ENCODE measurements around the gene SLC25A47.
"Not testable (repeated sequence)": the region's sequence is repeated elsewhere in the genome, so short reads cannot be mapped to it uniquely, and the experiment has no call there.

SLC25A47 gene

DNA sequence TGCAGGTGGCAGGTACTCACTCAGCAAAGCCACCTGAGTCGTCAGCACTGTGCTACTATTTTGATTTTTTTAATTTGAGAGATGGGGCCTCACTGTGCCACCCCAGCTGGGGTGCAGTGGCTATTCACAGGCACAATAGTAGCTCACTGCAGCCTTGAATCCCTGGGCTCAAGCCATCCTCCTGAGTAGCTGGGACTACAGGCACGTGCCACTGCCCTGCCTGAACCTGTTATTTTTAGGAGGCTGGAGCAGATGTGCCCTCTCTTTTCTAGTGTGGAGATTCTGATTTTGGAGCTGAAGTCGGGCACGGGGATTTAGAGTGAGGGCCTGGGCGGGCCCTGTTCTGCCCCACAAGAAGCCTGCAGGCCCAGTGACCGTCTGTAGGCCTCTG, 17.3 kb downstream of the SLC25A47 start:
- Histone ChIP-seq H3K36me3 (ENCODE audit: control insufficient read depth in 2 of 2, insufficient read depth in 2 of 2, low read length in 2 of 2) (peaks cover 5 to 20% of the 10 kb centered on the region in 2 donors), H3K4me3 (ENCODE audit: low read length in 2 of 2) (no peak overlapping the region), H3K4me1 (ENCODE audit: control insufficient read depth, insufficient read depth, low read length) (peaks cover 13% of the 10 kb centered on the region), H3K27me3 (ENCODE audit: control insufficient read depth in 1 of 2, insufficient read depth in 2 of 2, low read length in 2 of 2) (no peaks in the 10 kb centered on the region), H3K9me3 (ENCODE audit: control insufficient read depth in 2 of 2, low read length in 2 of 2) (no peaks in the 10 kb centered on the region), H3K27ac (ENCODE audit: low read length) (peak overlapping the region; percentile 85), H3K9ac (ENCODE audit: low read length in 2 of 2) (no peak overlapping the region)

GRCh38 chr14:100341301-100342031, 18.3 kb downstream of the SLC25A47 start:
- Histone ChIP-seq H3K4me1 (ENCODE audit: control insufficient read depth, insufficient read depth, low read length) (peaks cover 13% of the 10 kb centered on the region), H3K9me3 (ENCODE audit: control insufficient read depth in 2 of 2, low read length in 2 of 2) (no peaks in the 10 kb centered on the region), H3K36me3 (ENCODE audit: control insufficient read depth in 2 of 2, insufficient read depth in 2 of 2, low read length in 2 of 2) (peaks cover 6 to 21% of the 10 kb centered on the region in 2 donors), H3K4me3 (ENCODE audit: low read length in 2 of 2) (peak overlapping the region in 1 of 2 donors; percentile 40), H3K27me3 (ENCODE audit: control insufficient read depth in 1 of 2, insufficient read depth in 2 of 2, low read length in 2 of 2) (no peaks in the 10 kb centered on the region), H3K9ac (ENCODE audit: low read length in 2 of 2) (peak overlapping the region; percentile 21 to 45), H3K27ac (ENCODE audit: low read length) (peak overlapping the region; percentile 85)

DNA sequence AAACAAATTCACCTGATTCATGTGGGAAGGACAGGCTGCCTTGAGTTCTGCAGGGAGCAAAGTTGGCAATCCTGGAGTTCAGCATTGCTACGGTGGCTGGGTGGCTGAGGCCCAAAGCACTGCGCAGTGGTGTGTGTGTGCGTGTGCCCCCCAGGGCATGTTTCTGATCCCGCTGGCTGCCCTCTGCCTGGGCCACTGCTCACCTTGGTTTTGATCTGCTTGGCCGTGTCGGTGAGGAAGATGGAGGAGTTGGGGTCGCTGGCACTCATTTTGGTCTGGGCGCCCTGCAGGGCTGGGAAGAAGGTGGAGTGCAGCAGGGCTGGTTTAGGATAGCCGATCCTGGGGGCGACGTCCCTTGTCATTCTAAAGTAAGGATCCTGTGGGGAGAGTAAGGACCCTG, 19.1 kb downstream of the SLC25A47 start:
- Histone ChIP-seq H3K4me1 (ENCODE audit: control insufficient read depth, insufficient read depth, low read length) (peaks cover 13% of the 10 kb centered on the region), H3K9ac (ENCODE audit: low read length in 2 of 2) (peak overlapping the region in 1 of 2 donors; percentile 45), H3K9me3 (ENCODE audit: control insufficient read depth in 2 of 2, low read length in 2 of 2) (no peaks in the 10 kb centered on the region), H3K27ac (ENCODE audit: low read length) (peak overlapping the region; percentile 85), H3K27me3 (ENCODE audit: control insufficient read depth in 1 of 2, insufficient read depth in 2 of 2, low read length in 2 of 2) (no peaks in the 10 kb centered on the region), H3K4me3 (ENCODE audit: low read length in 2 of 2) (no peak overlapping the region), H3K36me3 (ENCODE audit: control insufficient read depth in 2 of 2, insufficient read depth in 2 of 2, low read length in 2 of 2) (peaks cover 10 to 22% of the 10 kb centered on the region in 2 donors)

GRCh38 chr14:100342826-100343225, 19.7 kb downstream of the SLC25A47 start:
- not testable (repeated sequence) for H3K27ac ChIP-seq (ENCODE audit: low read length); H3K9ac ChIP-seq (ENCODE audit: low read length in 2 of 2); H3K27me3 ChIP-seq (ENCODE audit: control insufficient read depth in 1 of 2, insufficient read depth in 2 of 2, low read length in 2 of 2); H3K4me3 ChIP-seq (ENCODE audit: low read length in 2 of 2); H3K9me3 ChIP-seq (ENCODE audit: control insufficient read depth in 2 of 2, low read length in 2 of 2)
- H3K36me3 ChIP-seq (ENCODE audit: control insufficient read depth in 2 of 2, insufficient read depth in 2 of 2, low read length in 2 of 2), result peaks cover 8 to 22% of the 10 kb centered on the region in 2 donors
- peaks cover 13% of the 10 kb centered on the region for H3K4me1 ChIP-seq (ENCODE audit: control insufficient read depth, insufficient read depth, low read length)

DNA sequence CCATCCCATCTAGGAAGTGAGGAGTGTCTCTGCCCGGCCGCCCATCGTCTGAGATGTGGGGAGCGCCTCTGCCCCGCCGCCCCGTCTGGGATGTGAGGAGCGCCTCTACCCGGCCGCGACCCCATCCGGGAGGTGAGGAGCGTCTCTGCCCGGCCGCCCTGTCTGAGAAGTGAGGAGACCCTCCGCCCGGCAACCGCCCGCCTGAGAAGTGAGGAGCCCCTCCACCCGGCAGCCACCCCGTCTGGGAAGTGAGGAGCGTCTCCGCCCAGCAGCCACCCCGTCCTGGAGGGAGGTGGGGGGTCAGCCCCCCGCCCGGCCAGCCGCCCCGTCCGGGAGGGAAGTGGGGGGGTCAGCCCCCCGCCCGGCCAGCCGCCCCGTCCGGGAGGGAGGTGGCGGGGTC, 21.5 kb downstream of the SLC25A47 start:
- H3K27ac ChIP-seq (ENCODE audit: low read length); H3K9me3 ChIP-seq (ENCODE audit: control insufficient read depth in 2 of 2, low read length in 2 of 2); H3K9ac ChIP-seq (ENCODE audit: low read length in 2 of 2); H3K27me3 ChIP-seq (ENCODE audit: control insufficient read depth in 1 of 2, insufficient read depth in 2 of 2, low read length in 2 of 2); H3K4me3 ChIP-seq (ENCODE audit: low read length in 2 of 2): not testable (repeated sequence)
- Histone ChIP-seq H3K4me1 (ENCODE audit: control insufficient read depth, insufficient read depth, low read length) (peaks cover 13% of the 10 kb centered on the region), H3K36me3 (ENCODE audit: control insufficient read depth in 2 of 2, insufficient read depth in 2 of 2, low read length in 2 of 2) (peaks cover 8 to 27% of the 10 kb centered on the region in 2 donors)

GRCh38 chr14:100345711-100346110, 22.6 kb downstream of the SLC25A47 start:
- H3K27ac ChIP-seq (ENCODE audit: low read length), result no peak overlapping the region
- H3K9me3 ChIP-seq (ENCODE audit: control insufficient read depth in 2 of 2, low read length in 2 of 2), result no peaks in the 10 kb centered on the region
- H3K27me3 ChIP-seq (ENCODE audit: control insufficient read depth in 1 of 2, insufficient read depth in 2 of 2, low read length in 2 of 2), result no peaks in the 10 kb centered on the region
- H3K4me1 ChIP-seq (ENCODE audit: control insufficient read depth, insufficient read depth, low read length), result peaks cover 8% of the 10 kb centered on the region
- H3K9ac ChIP-seq (ENCODE audit: low read length in 2 of 2), result no peak overlapping the region
- H3K36me3 ChIP-seq (ENCODE audit: control insufficient read depth in 2 of 2, insufficient read depth in 2 of 2, low read length in 2 of 2), result peaks cover 12 to 27% of the 10 kb centered on the region in 2 donors
- no peak overlapping the region for H3K4me3 ChIP-seq (ENCODE audit: low read length in 2 of 2)

DNA sequence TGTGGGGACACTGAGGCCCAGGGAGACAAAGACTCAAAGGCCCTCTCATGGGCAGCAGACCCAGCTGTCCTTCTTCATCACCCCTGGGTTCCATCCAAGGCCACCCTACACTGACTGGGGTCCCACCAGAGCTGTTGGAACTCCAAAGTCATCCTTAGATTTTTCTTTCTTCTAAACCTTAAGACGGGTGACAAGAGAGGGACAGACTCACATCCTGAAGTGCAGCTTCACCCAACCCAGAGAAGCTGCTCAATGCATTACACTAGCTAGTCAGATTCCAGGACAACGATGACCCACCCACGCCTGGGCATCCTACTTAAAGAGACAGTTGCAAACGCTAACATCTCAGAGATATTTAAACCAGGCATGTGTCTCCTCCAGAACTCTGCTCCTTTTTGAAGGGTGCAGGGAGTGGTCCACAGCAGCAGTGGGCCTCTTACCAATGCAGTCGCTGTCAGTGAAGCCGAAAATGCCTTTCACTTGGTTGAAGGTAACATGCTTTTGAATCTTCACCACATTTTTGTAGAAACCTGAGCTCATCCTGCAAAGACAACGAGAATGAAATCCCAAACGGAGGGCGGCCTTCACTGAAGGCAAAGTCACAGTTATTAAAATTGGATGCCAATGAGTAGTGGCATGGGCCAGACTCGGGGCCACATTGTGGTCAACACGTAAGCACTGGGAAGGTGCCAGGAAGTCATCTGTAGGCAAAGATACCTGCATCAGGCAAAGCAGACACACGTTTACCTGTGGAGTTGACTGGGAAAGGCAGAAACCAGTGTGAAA, 23.4 kb downstream of the SLC25A47 start:
- no peaks in the 10 kb centered on the region for H3K27me3 ChIP-seq (ENCODE audit: control insufficient read depth in 1 of 2, insufficient read depth in 2 of 2, low read length in 2 of 2)
- H3K27ac ChIP-seq (ENCODE audit: low read length), result no peak overlapping the region
- H3K36me3 ChIP-seq (ENCODE audit: control insufficient read depth in 2 of 2, insufficient read depth in 2 of 2, low read length in 2 of 2), result peaks cover 14 to 31% of the 10 kb centered on the region in 2 donors

GRCh38 chr14:100348253-100348729, 25.2 kb downstream of the SLC25A47 start:
- no peaks in the 10 kb centered on the region for H3K27me3 ChIP-seq (ENCODE audit: control insufficient read depth in 1 of 2, insufficient read depth in 2 of 2, low read length in 2 of 2)
- H3K9me3 ChIP-seq (ENCODE audit: control insufficient read depth in 2 of 2, low read length in 2 of 2), result no peaks in the 10 kb centered on the region
- H3K4me1 ChIP-seq (ENCODE audit: control insufficient read depth, insufficient read depth, low read length), result no peaks in the 10 kb centered on the region
- H3K4me3 ChIP-seq (ENCODE audit: low read length in 2 of 2), result no peak overlapping the region
- peaks cover 21 to 36% of the 10 kb centered on the region in 2 donors for H3K36me3 ChIP-seq (ENCODE audit: control insufficient read depth in 2 of 2, insufficient read depth in 2 of 2, low read length in 2 of 2)
- no peak overlapping the region for H3K27ac ChIP-seq (ENCODE audit: low read length)
- no peak overlapping the region for H3K9ac ChIP-seq (ENCODE audit: low read length in 2 of 2)

More for the DNA sequence above, 23.4 kb downstream of the SLC25A47 start:
- no peaks in the 10 kb centered on the region for H3K9me3 ChIP-seq (ENCODE audit: control insufficient read depth in 2 of 2, low read length in 2 of 2)
- H3K4me3 ChIP-seq (ENCODE audit: low read length in 2 of 2), result no peak overlapping the region
- peaks cover 7% of the 10 kb centered on the region for H3K4me1 ChIP-seq (ENCODE audit: control insufficient read depth, insufficient read depth, low read length)
- no peak overlapping the region for H3K9ac ChIP-seq (ENCODE audit: low read length in 2 of 2)

DNA sequence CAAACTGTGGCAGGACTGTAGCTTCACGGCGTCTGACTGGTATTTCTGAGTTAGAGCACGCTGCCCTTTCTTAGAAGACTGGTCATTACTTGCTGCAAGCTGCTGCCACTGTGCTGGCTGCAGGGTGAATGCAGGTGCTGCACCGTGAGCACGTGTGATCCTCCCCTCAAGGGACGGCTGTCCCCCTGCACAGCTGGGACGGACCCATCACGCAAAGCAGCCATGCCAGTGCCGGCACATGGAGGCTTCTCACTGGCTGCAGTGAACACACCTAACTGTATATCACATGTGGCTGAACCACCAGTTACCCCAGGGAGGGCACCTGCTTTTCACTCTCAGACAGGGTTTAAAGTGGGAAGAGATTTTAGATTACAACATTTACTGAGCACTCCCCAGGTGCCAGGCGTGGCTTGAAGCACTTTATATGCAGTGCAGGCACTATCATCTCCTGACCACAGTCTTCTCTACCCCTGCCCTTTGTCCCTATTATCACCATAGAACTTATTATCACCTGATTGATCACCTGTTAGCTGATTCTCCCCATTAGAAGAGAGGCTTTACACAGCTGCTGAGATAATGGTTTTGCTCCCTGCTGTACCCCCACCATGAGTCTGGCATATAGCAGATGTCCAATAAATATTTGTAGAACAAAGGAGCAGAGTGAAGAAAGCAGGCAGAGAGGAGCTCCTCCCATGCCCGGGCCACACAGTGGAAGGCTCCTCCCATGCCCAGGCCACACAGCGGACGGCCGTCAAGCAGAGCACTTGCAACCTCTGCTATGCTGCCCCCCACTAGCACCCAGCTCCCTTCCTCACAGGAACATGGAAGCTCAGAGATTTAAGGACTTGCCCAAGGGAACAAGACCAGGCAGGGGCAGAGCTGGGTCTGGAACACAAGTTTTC, 25.9 kb downstream of the SLC25A47 start:
- Histone ChIP-seq H3K27ac (ENCODE audit: low read length) (no peak overlapping the region), H3K9ac (ENCODE audit: low read length in 2 of 2) (no peak overlapping the region), H3K36me3 (ENCODE audit: control insufficient read depth in 2 of 2, insufficient read depth in 2 of 2, low read length in 2 of 2) (peaks cover 28 to 42% of the 10 kb centered on the region in 2 donors), H3K4me1 (ENCODE audit: control insufficient read depth, insufficient read depth, low read length) (no peaks in the 10 kb centered on the region), H3K27me3 (ENCODE audit: control insufficient read depth in 1 of 2, insufficient read depth in 2 of 2, low read length in 2 of 2) (no peaks in the 10 kb centered on the region), H3K4me3 (ENCODE audit: low read length in 2 of 2) (no peak overlapping the region), H3K9me3 (ENCODE audit: control insufficient read depth in 2 of 2, low read length in 2 of 2) (no peaks in the 10 kb centered on the region)

DNA sequence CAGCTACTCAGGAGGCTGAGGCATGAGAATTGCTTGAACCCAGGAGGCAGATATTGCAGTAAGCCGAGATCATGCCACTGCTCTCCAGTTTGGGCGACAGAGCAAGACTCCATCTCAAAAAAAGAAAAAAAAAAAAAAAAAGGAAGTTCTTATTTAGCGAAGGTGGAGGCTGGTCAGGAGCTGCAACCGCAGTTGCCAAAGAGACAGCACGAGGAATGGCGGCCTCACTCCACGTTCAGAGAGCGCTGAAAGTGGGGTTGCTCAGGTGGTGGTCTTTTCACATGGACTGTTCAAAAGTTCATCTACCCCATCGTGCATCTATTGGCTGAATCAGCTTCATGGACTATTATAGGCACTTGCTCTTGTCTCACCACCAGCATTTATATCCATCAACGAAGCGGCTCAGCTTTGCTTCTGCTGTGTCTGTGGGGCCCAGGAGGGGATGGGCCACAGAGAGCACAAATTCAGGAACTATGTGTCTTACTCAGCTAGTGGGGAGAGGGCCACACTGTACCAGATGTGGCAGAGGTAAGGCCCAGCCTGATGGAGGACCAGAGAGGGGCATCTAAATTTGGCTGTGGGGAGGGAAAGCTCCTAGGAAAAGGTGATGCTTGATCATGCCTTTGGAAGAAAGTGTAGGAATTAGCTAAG, 27.3 kb downstream of the SLC25A47 start:
- Histone ChIP-seq H3K27me3 (ENCODE audit: control insufficient read depth in 1 of 2, insufficient read depth in 2 of 2, low read length in 2 of 2) (no peaks in the 10 kb centered on the region), H3K4me3 (ENCODE audit: low read length in 2 of 2) (no peak overlapping the region), H3K9ac (ENCODE audit: low read length in 2 of 2) (no peak overlapping the region), H3K27ac (ENCODE audit: low read length) (no peak overlapping the region), H3K36me3 (ENCODE audit: control insufficient read depth in 2 of 2, insufficient read depth in 2 of 2, low read length in 2 of 2) (peaks cover 29 to 53% of the 10 kb centered on the region in 2 donors), H3K9me3 (ENCODE audit: control insufficient read depth in 2 of 2, low read length in 2 of 2) (no peaks in the 10 kb centered on the region), H3K4me1 (ENCODE audit: control insufficient read depth, insufficient read depth, low read length) (no peaks in the 10 kb centered on the region)

Data from stomach smooth muscle (tissue), 2 donors.